ENCODE results near the gene KLHL18.

The KLHL18 gene

DNA sequence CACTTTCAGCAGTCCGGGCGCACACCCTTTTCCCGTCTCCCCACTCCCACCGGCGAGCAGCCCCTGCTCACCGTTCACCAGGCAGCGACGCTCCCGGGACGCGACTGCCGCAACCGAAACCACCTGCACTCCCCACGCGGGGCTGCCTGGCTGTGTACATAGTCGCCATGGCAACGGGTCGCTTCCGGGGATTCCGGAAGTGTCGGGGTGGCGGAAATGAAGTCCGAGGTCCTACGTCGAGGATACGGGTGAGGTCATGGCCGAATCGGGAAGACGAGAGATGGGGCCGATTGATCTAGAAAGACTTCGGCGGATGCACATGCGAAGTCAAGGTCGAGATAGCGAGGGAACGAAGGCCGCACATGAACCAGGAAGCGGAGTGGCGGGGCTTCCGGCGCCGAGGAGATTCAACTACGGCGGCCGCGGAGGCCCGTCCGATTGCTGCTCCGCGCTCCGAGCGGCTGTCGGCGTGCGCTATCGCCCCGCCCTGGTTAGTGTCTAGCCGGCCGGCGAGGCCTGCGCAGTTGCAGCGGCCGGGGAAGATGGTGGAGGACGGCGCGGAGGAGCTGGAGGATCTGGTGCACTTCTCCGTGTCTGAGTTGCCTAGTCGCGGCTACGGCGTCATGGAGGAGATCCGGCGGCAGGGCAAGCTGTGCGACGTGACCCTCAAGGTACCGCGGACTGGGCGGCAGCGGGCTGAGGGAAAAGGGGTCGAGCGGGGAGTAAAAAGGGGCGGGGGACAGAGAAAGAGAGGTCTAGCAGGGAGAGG, at the start of gene KLHL18, which contains the start of gene KIF9:
Gene KLHL18 (plus strand): TSS at position 521 of the 769 bp plus-strand sequence. CDS start 22 bp downstream, at position 543.
Gene KIF9 (minus strand): TSS at position 376 of the 769 bp plus-strand sequence. CDS start 5,425 bp downstream, outside the sequence.
- H3K4me3 ChIP-seq (replicated peaks; ENCODE audit: low read depth, low read length): peak within 1 kb of the TSS; percentile 92
- TF ChIP-seq, protein P1, sequence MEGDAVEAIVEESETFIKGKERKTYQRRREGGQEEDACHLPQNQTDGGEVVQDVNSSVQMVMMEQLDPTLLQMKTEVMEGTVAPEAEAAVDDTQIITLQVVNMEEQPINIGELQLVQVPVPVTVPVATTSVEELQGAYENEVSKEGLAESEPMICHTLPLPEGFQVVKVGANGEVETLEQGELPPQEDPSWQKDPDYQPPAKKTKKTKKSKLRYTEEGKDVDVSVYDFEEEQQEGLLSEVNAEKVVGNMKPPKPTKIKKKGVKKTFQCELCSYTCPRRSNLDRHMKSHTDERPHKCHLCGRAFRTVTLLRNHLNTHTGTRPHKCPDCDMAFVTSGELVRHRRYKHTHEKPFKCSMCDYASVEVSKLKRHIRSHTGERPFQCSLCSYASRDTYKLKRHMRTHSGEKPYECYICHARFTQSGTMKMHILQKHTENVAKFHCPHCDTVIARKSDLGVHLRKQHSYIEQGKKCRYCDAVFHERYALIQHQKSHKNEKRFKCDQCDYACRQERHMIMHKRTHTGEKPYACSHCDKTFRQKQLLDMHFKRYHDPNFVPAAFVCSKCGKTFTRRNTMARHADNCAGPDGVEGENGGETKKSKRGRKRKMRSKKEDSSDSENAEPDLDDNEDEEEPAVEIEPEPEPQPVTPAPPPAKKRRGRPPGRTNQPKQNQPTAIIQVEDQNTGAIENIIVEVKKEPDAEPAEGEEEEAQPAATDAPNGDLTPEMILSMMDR (IDR thresholded peaks at IDR 0.05; ENCODE audit: low read length, missing control alignments): no peak
- DNase-seq (ENCODE audit: low read depth): peak; percentile 96

DNA sequence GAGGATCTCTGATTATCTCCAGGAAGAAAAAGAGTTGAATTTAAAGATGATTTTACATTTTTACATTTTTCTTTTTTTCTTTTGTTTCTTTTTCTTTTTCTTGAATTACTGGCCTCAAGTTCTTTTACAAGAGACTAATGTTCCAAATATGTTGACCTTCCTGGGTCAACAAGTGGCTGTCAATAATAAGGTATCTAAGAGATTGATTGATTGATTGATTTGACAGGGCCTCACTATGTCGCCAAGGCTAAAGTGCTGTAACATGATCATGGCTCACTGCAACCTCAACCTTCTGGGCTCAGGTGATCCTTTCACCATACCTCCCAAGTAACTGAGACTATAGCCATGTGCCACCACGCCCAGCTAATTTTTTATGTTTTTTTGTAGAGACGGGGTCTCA, 44.7 kb upstream of the KLHL18 start:
- DNase-seq (ENCODE audit: low read depth): no peak

GRCh38 chr3:47239929-47240328, 42.8 kb upstream of the KLHL18 start:
- no peak overlapping the region for H3K4me3 ChIP-seq (replicated peaks; ENCODE audit: low read depth, low read length)
- no peak for DNase-seq (ENCODE audit: low read depth)
- TF ChIP-seq, protein P1 (IDR thresholded peaks at IDR 0.05; ENCODE audit: low read length, missing control alignments): no peak

More for the DNA sequence above, 44.7 kb upstream of the KLHL18 start:
- H3K4me3 ChIP-seq (replicated peaks; ENCODE audit: low read depth, low read length): no peak overlapping the region
- TF ChIP-seq, protein P1 (IDR thresholded peaks at IDR 0.05; ENCODE audit: low read length, missing control alignments): no peak

GRCh38 chr3:47243419-47244147, 39.2 kb upstream of the KLHL18 start:
- no peak overlapping the region for H3K4me3 ChIP-seq (replicated peaks; ENCODE audit: low read depth, low read length)
- TF ChIP-seq, protein P1 (IDR thresholded peaks at IDR 0.05; ENCODE audit: low read length, missing control alignments): no peak
- no peak for DNase-seq (ENCODE audit: low read depth)

GRCh38 chr3:47244531-47245100, 38.1 kb upstream of the KLHL18 start:
- no peak for DNase-seq (ENCODE audit: low read depth)
- TF ChIP-seq, protein P1 (IDR thresholded peaks at IDR 0.05; ENCODE audit: low read length, missing control alignments): no peak
- no peak overlapping the region for H3K4me3 ChIP-seq (replicated peaks; ENCODE audit: low read depth, low read length)

- DNase-seq (ENCODE audit: low read depth): no peak
- TF ChIP-seq, protein P1 (IDR thresholded peaks at IDR 0.05; ENCODE audit: low read length, missing control alignments): no peak
- no peak overlapping the region for H3K4me3 ChIP-seq (replicated peaks; ENCODE audit: low read depth, low read length)
These were observed 37.5 kb upstream of the KLHL18 start for GRCh38 chr3:47245271-47245670.
